C4-2B (cell line): ENCODE data around the gene SHMT2.

ENCODE experiments used
- ZFX ChIP-seq: fragments of 450-650 bp; IDR thresholded peaks from 2 replicates; pipeline ENCODE4 v1.6.1; 2017
- TF ChIP-seq, protein P1 (sequence below): fragments of 450-650 bp; conservative IDR thresholded peaks from 2 replicates; pipeline ENCODE4 v1.5.1; 2017; ENCODE audit warnings: mild to moderate bottlenecking

DNA sequence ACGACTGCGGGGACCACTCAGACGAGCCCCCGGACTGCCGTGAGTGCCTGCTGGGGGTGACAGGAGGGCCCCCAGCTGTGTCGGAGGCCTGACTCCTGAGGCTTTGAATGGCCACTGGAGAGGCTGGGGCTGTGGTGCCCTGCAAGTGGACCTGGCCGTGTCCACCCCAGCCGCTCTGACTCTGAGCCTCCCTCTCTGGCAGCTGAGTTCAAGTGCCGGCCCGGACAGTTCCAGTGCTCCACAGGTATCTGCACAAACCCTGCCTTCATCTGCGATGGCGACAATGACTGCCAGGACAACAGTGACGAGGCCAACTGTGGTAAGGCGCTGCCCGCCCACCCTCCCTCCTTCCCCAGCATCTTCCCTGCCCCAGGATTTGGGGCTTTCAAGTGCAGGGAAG lies 29.0 kb upstream of the SHMT2 start:
- TF ChIP-seq, protein P1, sequence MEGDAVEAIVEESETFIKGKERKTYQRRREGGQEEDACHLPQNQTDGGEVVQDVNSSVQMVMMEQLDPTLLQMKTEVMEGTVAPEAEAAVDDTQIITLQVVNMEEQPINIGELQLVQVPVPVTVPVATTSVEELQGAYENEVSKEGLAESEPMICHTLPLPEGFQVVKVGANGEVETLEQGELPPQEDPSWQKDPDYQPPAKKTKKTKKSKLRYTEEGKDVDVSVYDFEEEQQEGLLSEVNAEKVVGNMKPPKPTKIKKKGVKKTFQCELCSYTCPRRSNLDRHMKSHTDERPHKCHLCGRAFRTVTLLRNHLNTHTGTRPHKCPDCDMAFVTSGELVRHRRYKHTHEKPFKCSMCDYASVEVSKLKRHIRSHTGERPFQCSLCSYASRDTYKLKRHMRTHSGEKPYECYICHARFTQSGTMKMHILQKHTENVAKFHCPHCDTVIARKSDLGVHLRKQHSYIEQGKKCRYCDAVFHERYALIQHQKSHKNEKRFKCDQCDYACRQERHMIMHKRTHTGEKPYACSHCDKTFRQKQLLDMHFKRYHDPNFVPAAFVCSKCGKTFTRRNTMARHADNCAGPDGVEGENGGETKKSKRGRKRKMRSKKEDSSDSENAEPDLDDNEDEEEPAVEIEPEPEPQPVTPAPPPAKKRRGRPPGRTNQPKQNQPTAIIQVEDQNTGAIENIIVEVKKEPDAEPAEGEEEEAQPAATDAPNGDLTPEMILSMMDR = no peak
- TF ChIP-seq ZFX = no peak
